ENCODE measurements around the gene CACNG6.
A peak's percentile ranks its signal among the peaks of the same experiment; 100 is the strongest.

CACNG6 gene

DNA sequence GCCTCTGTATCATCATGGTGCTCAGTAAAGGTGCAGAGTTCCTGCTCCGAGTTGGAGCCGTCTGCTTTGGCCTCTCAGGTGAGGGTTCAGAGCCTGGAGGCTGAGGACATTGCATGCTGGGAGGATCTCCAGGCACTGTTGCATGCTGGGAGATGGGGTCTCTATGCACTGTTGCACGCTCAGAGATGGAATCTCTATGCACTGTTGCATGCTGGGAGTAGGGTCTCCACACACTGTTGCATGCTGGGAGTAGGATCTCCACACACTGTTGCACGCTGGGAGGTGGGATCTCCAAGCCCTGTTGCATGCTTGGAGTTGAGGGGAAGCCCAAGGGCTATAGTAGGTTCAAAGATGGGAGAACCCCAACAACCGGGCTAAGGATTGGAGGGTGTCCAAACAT, 8.3 kb downstream of the CACNG6 start:
- Histone ChIP-seq H3K9me3 (ENCODE audit: control insufficient read depth, insufficient read depth, low read length) (no peaks in the 10 kb centered on the region), H3K9ac (ENCODE audit: low read depth, low read length) (no peak overlapping the region), H3K36me3 (ENCODE audit: insufficient read depth, low read length) (no peaks in the 10 kb centered on the region), H3K4me1 (ENCODE audit: insufficient read depth, low read length) (peaks cover 5% of the 10 kb centered on the region)

DNA sequence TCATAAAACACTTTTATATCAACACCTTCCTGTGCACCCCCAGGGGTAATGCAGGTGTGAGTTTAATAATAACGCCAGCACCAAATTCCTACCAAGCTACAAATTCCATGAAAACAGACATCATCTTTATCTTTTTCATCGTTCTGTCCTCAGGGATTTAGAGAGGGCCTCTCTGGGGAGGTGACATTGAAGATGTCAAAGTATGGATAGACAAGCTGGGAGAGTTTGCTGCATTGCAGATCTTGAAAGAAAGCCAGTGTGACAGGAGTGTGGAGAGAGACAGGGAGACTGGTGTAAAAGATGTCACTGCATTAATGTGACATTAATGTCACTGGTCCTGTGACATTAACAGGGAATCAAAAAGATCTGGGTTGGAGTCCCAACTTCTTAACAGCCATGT, 10.1 kb downstream of the CACNG6 start:
- H3K4me1 ChIP-seq (ENCODE audit: insufficient read depth, low read length): peaks cover 5% of the 10 kb centered on the region
- H3K9me3 ChIP-seq (ENCODE audit: control insufficient read depth, insufficient read depth, low read length): no peaks in the 10 kb centered on the region
- no peak overlapping the region for H3K9ac ChIP-seq (ENCODE audit: low read depth, low read length)
- H3K36me3 ChIP-seq (ENCODE audit: insufficient read depth, low read length): no peaks in the 10 kb centered on the region

DNA sequence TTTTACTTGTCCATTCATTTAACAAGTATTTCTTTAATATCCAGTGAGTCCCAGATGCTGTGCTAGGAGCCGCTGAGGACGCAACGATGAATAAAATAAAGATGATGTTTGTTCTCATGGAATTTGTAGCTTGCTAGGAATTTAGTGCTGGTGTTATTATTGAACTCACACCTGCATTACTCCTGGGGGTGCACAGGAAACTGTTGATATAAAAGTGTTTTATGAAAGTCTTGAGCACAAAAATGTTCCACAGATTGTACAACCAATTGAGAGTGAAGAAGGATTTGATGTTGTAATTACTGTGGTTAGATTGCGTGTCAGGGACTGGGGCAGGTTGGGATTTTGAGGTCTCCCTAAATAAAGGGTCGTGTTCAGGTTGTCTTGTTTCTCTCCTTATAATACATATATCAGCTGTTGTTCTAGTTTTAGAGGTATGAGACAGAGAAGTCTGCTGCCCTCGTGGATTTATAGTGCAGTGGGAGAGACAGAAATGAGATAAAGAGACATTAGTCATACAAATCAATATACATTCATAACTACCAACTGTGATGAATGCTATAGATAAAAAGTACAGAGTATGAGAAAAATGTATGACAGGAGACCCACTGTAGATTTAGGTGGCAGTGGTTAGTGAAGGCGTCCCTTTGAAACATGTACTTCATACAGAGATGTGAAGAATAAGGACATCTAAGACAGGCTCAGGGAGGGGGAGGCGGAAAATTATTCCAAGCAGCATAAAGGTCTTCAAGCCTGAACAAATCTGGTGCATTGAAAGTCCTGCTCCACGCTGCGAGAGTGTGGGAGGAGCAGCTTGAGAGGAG, 11.3 kb downstream of the CACNG6 start:
- H3K9me3 ChIP-seq (ENCODE audit: control insufficient read depth, insufficient read depth, low read length): no peaks in the 10 kb centered on the region
- no peaks in the 10 kb centered on the region for H3K36me3 ChIP-seq (ENCODE audit: insufficient read depth, low read length)
- peaks cover 5% of the 10 kb centered on the region for H3K4me1 ChIP-seq (ENCODE audit: insufficient read depth, low read length)
- no peak overlapping the region for H3K9ac ChIP-seq (ENCODE audit: low read depth, low read length)

DNA sequence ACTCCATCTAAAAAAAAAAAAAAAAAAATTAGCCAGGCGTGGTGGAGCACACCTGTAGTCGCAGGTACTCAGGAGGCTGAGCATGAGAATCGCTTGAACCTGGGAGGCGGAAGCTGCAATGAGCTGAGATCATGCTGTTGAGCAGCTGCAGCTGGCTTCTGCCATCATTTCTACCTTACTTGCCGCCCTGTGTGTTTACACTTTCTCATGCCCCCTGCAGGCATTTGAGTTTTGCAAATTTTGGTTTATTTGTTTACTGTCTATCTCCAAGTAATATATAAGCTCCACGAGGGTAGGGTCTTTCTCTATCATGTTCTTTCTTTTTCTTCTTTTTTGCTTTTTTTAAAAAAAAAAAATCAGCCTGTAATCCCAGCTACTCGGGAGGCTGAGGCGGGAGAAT, 18.0 kb downstream of the CACNG6 start:
- H3K9me3 ChIP-seq (ENCODE audit: control insufficient read depth, insufficient read depth, low read length): no peaks in the 10 kb centered on the region
- H3K4me1 ChIP-seq (ENCODE audit: insufficient read depth, low read length): no peaks in the 10 kb centered on the region; the same call in 1 of the 2 replicates
- H3K9ac ChIP-seq (ENCODE audit: low read depth, low read length): no peak overlapping the region
- no peaks in the 10 kb centered on the region for H3K36me3 ChIP-seq (ENCODE audit: insufficient read depth, low read length)

- Histone ChIP-seq H3K4me1 (ENCODE audit: insufficient read depth, low read length) (no peaks in the 10 kb centered on the region; the same call in 1 of the 2 replicates), H3K36me3 (ENCODE audit: insufficient read depth, low read length) (no peaks in the 10 kb centered on the region), H3K9me3 (ENCODE audit: control insufficient read depth, insufficient read depth, low read length) (no peaks in the 10 kb centered on the region), H3K9ac (ENCODE audit: low read depth, low read length) (no peak overlapping the region)
Observed at GRCh38 chr19:54010474-54010873, 19.0 kb downstream of the CACNG6 start.

DNA sequence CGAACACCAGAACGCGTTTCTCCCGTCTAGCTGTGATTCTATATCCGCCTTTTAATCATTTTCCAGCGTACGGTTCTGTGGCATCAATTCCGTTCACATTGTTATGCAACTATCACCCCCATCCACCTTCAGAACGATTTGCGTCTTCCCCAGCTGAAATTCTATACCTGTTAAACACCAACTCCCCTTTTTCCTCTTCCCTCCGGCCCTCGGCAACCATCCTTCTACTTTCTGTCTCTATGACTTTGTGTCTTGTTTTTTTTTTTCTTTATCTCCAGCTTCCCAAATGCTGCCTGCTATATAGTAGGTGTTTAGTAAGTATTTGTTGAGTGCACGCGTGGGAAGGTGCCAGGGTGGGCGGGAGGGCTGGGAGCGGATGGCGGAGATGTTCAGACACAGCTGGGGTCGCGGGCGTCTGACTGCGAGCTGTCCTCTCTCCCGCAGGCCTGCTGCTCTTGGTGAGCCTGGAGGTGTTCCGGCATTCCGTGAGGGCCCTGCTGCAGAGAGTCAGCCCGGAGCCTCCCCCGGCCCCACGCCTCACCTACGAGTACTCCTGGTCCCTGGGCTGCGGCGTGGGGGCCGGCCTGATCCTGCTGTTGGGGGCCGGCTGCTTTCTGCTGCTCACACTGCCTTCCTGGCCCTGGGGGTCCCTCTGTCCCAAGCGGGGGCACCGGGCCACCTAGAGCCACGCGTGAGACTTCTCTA, 20.2 kb downstream of the CACNG6 start:
- H3K9me3 ChIP-seq (ENCODE audit: control insufficient read depth, insufficient read depth, low read length): no peaks in the 10 kb centered on the region
- peak overlapping the region; percentile 40 for H3K9ac ChIP-seq (ENCODE audit: low read depth, low read length)
- no peaks in the 10 kb centered on the region; the same call in 1 of the 2 replicates for H3K4me1 ChIP-seq (ENCODE audit: insufficient read depth, low read length)
- H3K36me3 ChIP-seq (ENCODE audit: insufficient read depth, low read length): no peaks in the 10 kb centered on the region

DNA sequence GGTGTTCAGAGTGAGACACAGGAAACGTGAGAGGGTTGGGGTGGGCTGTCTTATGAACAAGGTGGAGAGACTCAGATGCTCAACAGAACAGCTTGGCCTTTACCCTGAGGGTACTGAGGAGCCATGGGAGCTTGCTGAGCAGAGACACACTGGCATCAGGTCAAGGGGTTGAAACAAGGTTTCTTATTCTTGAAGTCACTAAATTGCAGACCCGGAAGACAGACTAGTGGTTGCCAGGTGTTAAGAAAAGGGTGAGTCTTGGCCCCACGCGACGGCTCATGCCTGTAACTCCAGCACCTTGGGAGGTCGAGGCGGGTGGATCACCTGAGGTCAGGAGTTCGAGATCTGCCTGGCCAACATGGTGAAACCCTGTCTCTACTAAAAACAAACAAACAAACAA, 22.4 kb downstream of the CACNG6 start:
- H3K9me3 ChIP-seq (ENCODE audit: control insufficient read depth, insufficient read depth, low read length): no peaks in the 10 kb centered on the region
- no peaks in the 10 kb centered on the region; the same call in 1 of the 2 replicates for H3K4me1 ChIP-seq (ENCODE audit: insufficient read depth, low read length)
- no peaks in the 10 kb centered on the region for H3K36me3 ChIP-seq (ENCODE audit: insufficient read depth, low read length)
- H3K9ac ChIP-seq (ENCODE audit: low read depth, low read length): no peak overlapping the region

GRCh38 chr19:54014920-54015560, 23.6 kb downstream of the CACNG6 start:
- no peaks in the 10 kb centered on the region for H3K36me3 ChIP-seq (ENCODE audit: insufficient read depth, low read length)
- peaks cover 5% of the 10 kb centered on the region; the same call in 1 of the 2 replicates for H3K4me1 ChIP-seq (ENCODE audit: insufficient read depth, low read length)
- no peak overlapping the region for H3K9ac ChIP-seq (ENCODE audit: low read depth, low read length)
- H3K9me3 ChIP-seq (ENCODE audit: control insufficient read depth, insufficient read depth, low read length): no peaks in the 10 kb centered on the region

DNA sequence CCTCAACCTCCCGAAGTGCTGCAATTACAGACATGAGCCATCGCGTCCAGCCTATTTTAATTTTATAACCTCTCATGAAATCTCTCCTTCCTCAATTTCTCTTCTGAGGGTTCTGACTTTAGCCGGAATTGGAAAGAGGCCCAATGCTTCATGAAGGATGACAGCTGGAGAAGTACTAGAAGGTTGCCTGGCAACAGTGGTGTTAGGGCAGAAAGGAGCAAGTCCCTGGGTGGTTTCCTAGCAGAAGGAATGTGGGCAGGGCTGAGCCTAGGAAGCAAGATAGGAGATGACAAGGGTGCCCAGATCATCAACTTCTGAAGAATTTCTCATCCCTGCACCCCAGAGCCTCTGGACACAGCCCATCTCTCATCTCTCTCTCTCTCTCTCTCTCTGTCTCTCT, 25.8 kb downstream of the CACNG6 start:
- Histone ChIP-seq H3K9me3 (ENCODE audit: control insufficient read depth, insufficient read depth, low read length) (no peaks in the 10 kb centered on the region), H3K4me1 (ENCODE audit: insufficient read depth, low read length) (peaks cover 8% of the 10 kb centered on the region), H3K36me3 (ENCODE audit: insufficient read depth, low read length) (no peaks in the 10 kb centered on the region), H3K9ac (ENCODE audit: low read depth, low read length) (no peak overlapping the region)

GRCh38 chr19:54021363-54021762, 29.9 kb downstream of the CACNG6 start:
- Histone ChIP-seq H3K4me1 (ENCODE audit: insufficient read depth, low read length) (peaks cover 12% of the 10 kb centered on the region), H3K9ac (ENCODE audit: low read depth, low read length) (no peak overlapping the region), H3K9me3 (ENCODE audit: control insufficient read depth, insufficient read depth, low read length) (no peaks in the 10 kb centered on the region), H3K36me3 (ENCODE audit: insufficient read depth, low read length) (no peaks in the 10 kb centered on the region)

GRCh38 chr19:54021932-54022331, 30.5 kb downstream of the CACNG6 start:
- Histone ChIP-seq H3K9me3 (ENCODE audit: control insufficient read depth, insufficient read depth, low read length) (no peaks in the 10 kb centered on the region), H3K4me1 (ENCODE audit: insufficient read depth, low read length) (peaks cover 12% of the 10 kb centered on the region), H3K9ac (ENCODE audit: low read depth, low read length) (no peak overlapping the region), H3K36me3 (ENCODE audit: insufficient read depth, low read length) (no peaks in the 10 kb centered on the region)

- Histone ChIP-seq H3K36me3 (ENCODE audit: insufficient read depth, low read length) (no peaks in the 10 kb centered on the region), H3K9ac (ENCODE audit: low read depth, low read length) (no peak overlapping the region), H3K9me3 (ENCODE audit: control insufficient read depth, insufficient read depth, low read length) (no peaks in the 10 kb centered on the region), H3K4me1 (ENCODE audit: insufficient read depth, low read length) (peaks cover 12% of the 10 kb centered on the region)
Observed at GRCh38 chr19:54023191-54023590, 31.8 kb downstream of the CACNG6 start.

DNA sequence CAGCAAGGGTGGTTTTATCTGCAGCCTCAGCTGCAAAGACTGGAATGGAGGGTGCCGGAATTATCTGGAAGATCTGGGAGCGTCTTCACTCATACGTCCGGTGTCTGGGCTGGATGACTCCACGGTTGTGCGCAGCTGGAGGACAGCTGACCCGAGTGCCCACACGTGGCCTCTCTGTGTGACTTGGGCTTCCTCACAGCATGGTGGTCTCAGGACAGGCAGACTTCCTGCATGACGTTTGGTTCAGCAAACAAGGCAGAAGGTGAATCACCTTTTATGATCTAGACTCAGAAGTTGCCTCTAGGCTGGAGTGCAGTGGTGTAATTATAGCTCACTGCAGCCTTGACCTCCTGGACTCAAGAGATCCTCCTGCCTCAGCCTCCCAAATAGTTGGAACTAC, 33.2 kb downstream of the CACNG6 start:
- no peaks in the 10 kb centered on the region for H3K9me3 ChIP-seq (ENCODE audit: control insufficient read depth, insufficient read depth, low read length)
- H3K36me3 ChIP-seq (ENCODE audit: insufficient read depth, low read length): no peaks in the 10 kb centered on the region
- peaks cover 11% of the 10 kb centered on the region for H3K4me1 ChIP-seq (ENCODE audit: insufficient read depth, low read length)
- no peak overlapping the region for H3K9ac ChIP-seq (ENCODE audit: low read depth, low read length)

- H3K4me1 ChIP-seq (ENCODE audit: insufficient read depth, low read length): peaks cover 10% of the 10 kb centered on the region
- H3K36me3 ChIP-seq (ENCODE audit: insufficient read depth, low read length): no peaks in the 10 kb centered on the region
- no peak overlapping the region for H3K9ac ChIP-seq (ENCODE audit: low read depth, low read length)
- no peaks in the 10 kb centered on the region for H3K9me3 ChIP-seq (ENCODE audit: control insufficient read depth, insufficient read depth, low read length)
Observed at GRCh38 chr19:54026656-54027055, 35.2 kb downstream of the CACNG6 start.

Data from ES-I3 (cell line).